Measurements from ENCODE around the gene ZGPAT. TPM values are rescaled to one million over a fixed set of nuclear protein-coding genes. Genes with fewer than 3 reads are reported as not detected.

ZGPAT gene
- total and polyA plus RNA-seq, 2 of the 13 experiments (the other 11 are each of a cell fraction or from before 2014, with no cell fraction given), result 23.0 to 41.9 TPM

- TF ChIP-seq BCLAF1 (IDR thresholded peaks at IDR 0.05), result no peak
- peak; percentile 95; the same call in 1 of the 2 replicates for TF ChIP-seq E2F2 (CRISPR knock-in tag; IDR thresholded peaks at IDR 0.05; ENCODE audit: borderline replicate concordance)
- TF ChIP-seq ZNF598 (CRISPR knock-in tag; IDR thresholded peaks at IDR 0.05; ENCODE audit: borderline replicate concordance), result no peak; the same call in 1 of the 2 replicates
- TF ChIP-seq FOXC1 (CRISPR knock-in tag; IDR thresholded peaks at IDR 0.05; ENCODE audit: borderline replicate concordance), result peak; percentile 43; the same call in 1 of the 2 replicates
- peak; percentile 88 for TF ChIP-seq AKNA (CRISPR knock-in tag; IDR thresholded peaks at IDR 0.05; ENCODE audit: borderline replicate concordance)
- TF ChIP-seq TARDBP (CRISPR knock-in tag; IDR thresholded peaks at IDR 0.05), result peak; percentile 92
- TF ChIP-seq ARNT2 (CRISPR knock-in tag; IDR thresholded peaks at IDR 0.05; ENCODE audit: low read depth), result peak; percentile 80; the same call in 1 of the 2 replicates
- TF ChIP-seq TFE3 (CRISPR knock-in tag; IDR thresholded peaks at IDR 0.05), result peak; percentile 83
- TF ChIP-seq ZNF225 (CRISPR knock-in tag; IDR thresholded peaks at IDR 0.05), result peak; percentile 73
- TF ChIP-seq ZNF430 (CRISPR knock-in tag; IDR thresholded peaks at IDR 0.05), result peak; percentile 93
Measured at GRCh38 chr20:63739130-63740069, 31.6 kb downstream of the ZGPAT start, which contains the start of gene SLC2A4RG (continued).
